GM20000 (cell line): Measurements from ENCODE around the gene ZDHHC15.
"Not testable (repeated sequence)": the region's sequence is repeated elsewhere in the genome, so short reads cannot be mapped to it uniquely, and the experiment has no call there.

Experiments
- DNase-seq: peaks from one replicate; pipeline ENCODE4 v3.0.0; 2012; ENCODE audit warnings: low spot score
- CTCF ChIP-seq: IDR thresholded peaks from 2 replicates; pipeline ENCODE4 v1.5.1; 2012; ENCODE audit warnings: mild to moderate bottlenecking, control low read depth; ENCODE audit errors: extremely low read depth, missing control alignments

The ZDHHC15 gene

GRCh38 chrX:75522565-75523431, at the start of gene ZDHHC15:
ZDHHC15 (minus strand) TSS chrX:75523037; CDS start chrX:75523024, 13 bp downstream.
- no peak for TF ChIP-seq CTCF
- DNase-seq = no peak

- DNase-seq = not testable (repeated sequence)
Measured at GRCh38 chrX:75560544-75560943, 37.7 kb upstream of the ZDHHC15 start.

- no peak for DNase-seq
- TF ChIP-seq CTCF = no peak
Measured at GRCh38 chrX:75547783-75548182, 24.9 kb upstream of the ZDHHC15 start.

GRCh38 chrX:75546724-75547511, 24.1 kb upstream of the ZDHHC15 start:
- TF ChIP-seq CTCF = no peak

GRCh38 chrX:75544786-75545185, 21.9 kb upstream of the ZDHHC15 start:
- DNase-seq = no peak
- no peak for TF ChIP-seq CTCF

More at GRCh38 chrX:75546724-75547511, 24.1 kb upstream of the ZDHHC15 start:
- DNase-seq = no peak

- no peak for TF ChIP-seq CTCF
Measured at GRCh38 chrX:75483933-75484332, 38.9 kb downstream of the ZDHHC15 start.

GRCh38 chrX:75461780-75462179, 61.1 kb downstream of the ZDHHC15 start:
- not testable (repeated sequence) for DNase-seq

More at GRCh38 chrX:75483933-75484332, 38.9 kb downstream of the ZDHHC15 start:
- DNase-seq = no peak

GRCh38 chrX:75421688-75422230, 101.1 kb downstream of the ZDHHC15 start:
- DNase-seq = no peak

GRCh38 chrX:75407153-75407552, 115.7 kb downstream of the ZDHHC15 start:
- not testable (repeated sequence) for DNase-seq

More at GRCh38 chrX:75421688-75422230, 101.1 kb downstream of the ZDHHC15 start:
- no peak for TF ChIP-seq CTCF
